Testis (tissue), 3 donors: ENCODE results near the gene DLG2. TPM values are rescaled to one million over a fixed set of nuclear protein-coding genes. Genes with fewer than 3 reads are reported as not detected.

ENCODE experiments used
- DNase-seq: peaks from one replicate; pipeline ENCODE4 v3.0.0-alpha.2; 2019
- H3K27ac ChIP-seq, 2 donors: fragments of 200-600 bp; sonication (generic); one replicate each; pipeline ENCODE4 v1.5.1; 2019
- H3K27me3 ChIP-seq: fragments of 200-600 bp; sonication (generic); one replicate; pipeline ENCODE4 v1.5.1; 2019
- H3K36me3 ChIP-seq: fragments of 200-600 bp; sonication (generic); one replicate; pipeline ENCODE4 v1.5.1; 2017; ENCODE audit warnings: low read depth; ENCODE audit errors: missing control alignments
- H3K4me1 ChIP-seq: fragments of 200-600 bp; sonication (generic); one replicate; pipeline ENCODE4 v1.5.1; 2019
- H3K4me3 ChIP-seq, 2 donors: fragments of 200-600 bp; sonication (generic); one replicate each; pipeline ENCODE4 v1.5.1; 2017 to 2019
- H3K9me3 ChIP-seq: fragments of 200-600 bp; sonication (generic); one replicate; pipeline ENCODE4 v1.5.1; 2017
- POLR2A ChIP-seq: fragments of 450-650 bp; IDR thresholded peaks from one replicate; pipeline ENCODE4 v1.6.1; 2017; ENCODE audit warnings: antibody characterized with exemption, mild to moderate bottlenecking, moderate library complexity
- WGBS, 2 donors: methylation state at CpG; one replicate each; pipeline ENCODE4 v1.1.5; 2018; 5-methylcytosine and 5-hydroxymethylcytosine counted together
- intact Hi-C: fragments of 100-400 bp; cut with DNase I; formaldehyde crosslinking; loops from one replicate; pipeline ENCODE4 v1.15.1; 2023; ENCODE audit warnings: low total_unique reads
- polyA plus RNA-seq: library from polyadenylated mRNA; stranded (reverse); fragments of 350-450 nt; fragmentation: Illumina TruSeq; extraction: RNeasy Lipid Tissue Mini Kit (QIAGEN cat#74804); gene quantifications from one replicate; pipeline ENCODE4 v1.2.3, GENCODE V29; 2014; ENCODE audit warnings: low read depth, low replicate concordance; ENCODE audit not compliant: insufficient read depth
- total RNA-seq, 2 donors: library from RNA; depleted of rRNA; stranded (reverse); fragments of >200 nt; gene quantifications; one replicate each; pipeline ENCODE4 v1.2.3, GENCODE V29; 2016
- TF ChIP-seq, protein P1 (sequence below), 3 experiments: fragments of 450-650 bp in 2 of 3; fragments of 200-600 bp in 1 of 3; sonication (generic) in 1 of 3; IDR thresholded peaks; one replicate each; pipeline ENCODE4 v1.5.1; 2016 to 2019; ENCODE audit warnings: antibody characterized with exemption in 3 of 3, mild to moderate bottlenecking in 2 of 3, moderate library complexity in 1 of 3

Gene DLG2
- total and polyA plus RNA-seq, 3 donors from 2014 or later = 13.8 to 23.0 (median 14.1) TPM

DNA sequence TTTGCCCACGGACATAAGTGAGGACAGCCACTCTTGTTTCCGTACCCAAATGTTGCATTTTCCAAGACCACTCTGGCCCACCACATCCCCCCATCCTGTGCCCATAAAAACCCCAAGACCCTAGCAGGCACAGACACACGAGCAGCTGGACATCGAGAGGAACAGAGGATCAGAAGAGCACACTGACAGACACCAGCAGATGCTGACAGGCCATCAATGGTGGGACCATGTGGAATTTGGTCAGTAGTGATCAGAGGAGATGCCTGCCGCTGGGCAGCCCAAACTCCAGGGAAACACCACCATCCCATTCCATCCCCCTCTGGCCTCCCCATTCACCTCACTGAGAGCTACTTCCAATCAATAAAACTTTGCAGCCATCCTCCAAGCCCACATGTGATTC, 87.0 kb downstream of the DLG2 start:
- Histone ChIP-seq H3K4me1 (peaks cover 4% of the 10 kb centered on the region), H3K4me3 (no peak overlapping the region)
- TF ChIP-seq POLR2A = no peak

DNA sequence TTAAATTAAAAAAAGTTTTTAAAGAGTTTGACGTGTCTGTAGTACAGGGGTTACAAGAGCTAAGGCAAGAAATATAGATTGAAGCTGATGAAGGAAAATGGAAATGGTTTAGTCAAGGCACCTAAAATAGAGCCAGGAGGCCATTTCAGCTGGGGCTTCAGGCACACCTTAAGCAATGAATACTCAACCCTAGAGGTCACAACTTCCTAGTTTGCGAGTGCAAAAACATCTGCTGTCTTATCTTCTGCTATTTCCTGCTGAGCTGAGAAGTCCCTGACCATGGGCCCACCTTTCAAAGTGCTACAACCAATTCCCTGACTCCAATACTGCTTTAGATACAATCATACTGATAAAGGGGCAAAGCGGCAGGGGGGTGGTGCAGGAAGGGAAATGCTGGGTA, 87.4 kb downstream of the DLG2 start:
- TF ChIP-seq POLR2A = no peak
- TF ChIP-seq, protein P1, sequence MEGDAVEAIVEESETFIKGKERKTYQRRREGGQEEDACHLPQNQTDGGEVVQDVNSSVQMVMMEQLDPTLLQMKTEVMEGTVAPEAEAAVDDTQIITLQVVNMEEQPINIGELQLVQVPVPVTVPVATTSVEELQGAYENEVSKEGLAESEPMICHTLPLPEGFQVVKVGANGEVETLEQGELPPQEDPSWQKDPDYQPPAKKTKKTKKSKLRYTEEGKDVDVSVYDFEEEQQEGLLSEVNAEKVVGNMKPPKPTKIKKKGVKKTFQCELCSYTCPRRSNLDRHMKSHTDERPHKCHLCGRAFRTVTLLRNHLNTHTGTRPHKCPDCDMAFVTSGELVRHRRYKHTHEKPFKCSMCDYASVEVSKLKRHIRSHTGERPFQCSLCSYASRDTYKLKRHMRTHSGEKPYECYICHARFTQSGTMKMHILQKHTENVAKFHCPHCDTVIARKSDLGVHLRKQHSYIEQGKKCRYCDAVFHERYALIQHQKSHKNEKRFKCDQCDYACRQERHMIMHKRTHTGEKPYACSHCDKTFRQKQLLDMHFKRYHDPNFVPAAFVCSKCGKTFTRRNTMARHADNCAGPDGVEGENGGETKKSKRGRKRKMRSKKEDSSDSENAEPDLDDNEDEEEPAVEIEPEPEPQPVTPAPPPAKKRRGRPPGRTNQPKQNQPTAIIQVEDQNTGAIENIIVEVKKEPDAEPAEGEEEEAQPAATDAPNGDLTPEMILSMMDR (IDR thresholded peaks at IDR 0.05) = no peak
- no peak overlapping the region for H3K4me3 ChIP-seq
- no peaks in the 10 kb centered on the region for H3K36me3 ChIP-seq
- no peak for DNase-seq
- no peak overlapping the region for H3K27ac ChIP-seq
- no peaks in the 10 kb centered on the region for H3K9me3 ChIP-seq
- no peaks in the 10 kb centered on the region for H3K27me3 ChIP-seq
- H3K4me1 ChIP-seq = peaks cover 4% of the 10 kb centered on the region
- intact Hi-C loops = no loop called here
- WGBS, 2 donors = 69 to 75% methylated on average over 3 of the region's 3 CpGs

More for the DNA sequence above, 87.0 kb downstream of the DLG2 start:
- intact Hi-C loops = no loop called here
- no peaks in the 10 kb centered on the region for H3K27me3 ChIP-seq
- no peak overlapping the region for H3K27ac ChIP-seq
- WGBS, 2 donors = 72 to 77% methylated on average over 5 of the region's 5 CpGs
- H3K9me3 ChIP-seq = no peaks in the 10 kb centered on the region
- no peak for DNase-seq
- H3K36me3 ChIP-seq = no peaks in the 10 kb centered on the region

DNA sequence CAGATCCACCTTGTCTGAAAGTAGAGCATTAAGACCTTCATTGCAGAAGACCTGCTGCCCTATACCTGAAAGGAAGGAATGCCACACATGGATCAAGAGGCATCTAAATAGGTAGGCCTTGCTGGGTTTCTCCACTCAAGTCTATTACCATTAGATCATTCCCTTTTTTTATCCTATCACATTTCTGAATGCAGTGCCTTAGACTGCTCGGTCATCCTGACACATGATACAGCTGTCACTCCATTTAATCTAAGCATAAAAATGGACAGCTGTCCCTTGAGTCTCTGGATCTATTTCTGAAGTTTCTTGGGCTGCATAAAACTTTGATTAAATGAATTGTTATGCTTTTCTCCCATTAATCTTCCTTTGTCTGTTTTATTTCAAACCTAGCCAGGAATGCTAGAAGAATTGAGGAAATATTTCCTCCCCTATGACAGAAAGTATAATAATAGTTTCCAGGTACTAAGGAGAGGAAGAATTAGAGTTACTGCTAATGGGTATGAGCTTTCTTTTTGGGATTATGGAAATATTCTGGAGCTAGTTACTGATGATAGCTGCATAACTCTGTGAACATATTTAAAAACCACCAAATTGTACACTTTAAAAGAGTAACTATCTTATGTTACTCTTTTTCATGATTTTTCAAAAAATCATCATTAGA, 88.0 kb downstream of the DLG2 start:
- no peak for TF ChIP-seq POLR2A
- TF ChIP-seq, protein P1 (IDR thresholded peaks at IDR 0.05) = no peak
- no peak for DNase-seq
- H3K4me3 ChIP-seq = no peak overlapping the region
- no peak overlapping the region for H3K27ac ChIP-seq
- no peaks in the 10 kb centered on the region for H3K9me3 ChIP-seq
- intact Hi-C loops = no loop called here
- no peaks in the 10 kb centered on the region for H3K36me3 ChIP-seq
- no peaks in the 10 kb centered on the region for H3K27me3 ChIP-seq
- H3K4me1 ChIP-seq = peaks cover 4% of the 10 kb centered on the region
- WGBS, 2 donors = 84 to 95% methylated on average over 1 of the region's 1 CpG

DNA sequence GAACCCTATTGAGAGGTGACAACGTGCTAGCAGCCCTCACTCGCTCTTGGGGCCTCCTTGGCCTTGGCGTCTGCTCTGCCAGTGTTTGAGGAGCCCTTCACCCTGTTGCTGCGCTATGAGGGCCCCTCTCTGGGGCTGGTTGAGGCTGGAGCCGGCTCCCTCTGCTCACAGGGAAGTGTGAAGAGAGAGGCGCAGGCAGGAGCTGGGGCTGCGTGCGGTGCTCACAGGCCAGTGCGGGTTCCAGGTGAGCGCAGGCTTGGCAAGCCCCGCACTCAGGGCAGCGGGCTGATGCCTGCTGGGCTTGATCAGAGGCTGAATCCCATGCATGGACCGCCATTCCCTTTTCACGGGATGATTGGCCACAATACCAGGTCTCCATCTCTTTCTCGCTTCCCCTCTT, 90.7 kb downstream of the DLG2 start:
- Histone ChIP-seq H3K27ac (no peak overlapping the region), H3K9me3 (no peaks in the 10 kb centered on the region), H3K4me1 (peaks cover 4% of the 10 kb centered on the region), H3K27me3 (no peaks in the 10 kb centered on the region), H3K36me3 (no peaks in the 10 kb centered on the region), H3K4me3 (no peak overlapping the region)
- 72 to 86% methylated on average over 8 to 15 of the region's 15 CpGs for WGBS, 2 donors
- DNase-seq = no peak
- no peak for TF ChIP-seq POLR2A
- TF ChIP-seq, protein P1 (IDR thresholded peaks at IDR 0.05) = no peak
- intact Hi-C loops = no loop called here

DNA sequence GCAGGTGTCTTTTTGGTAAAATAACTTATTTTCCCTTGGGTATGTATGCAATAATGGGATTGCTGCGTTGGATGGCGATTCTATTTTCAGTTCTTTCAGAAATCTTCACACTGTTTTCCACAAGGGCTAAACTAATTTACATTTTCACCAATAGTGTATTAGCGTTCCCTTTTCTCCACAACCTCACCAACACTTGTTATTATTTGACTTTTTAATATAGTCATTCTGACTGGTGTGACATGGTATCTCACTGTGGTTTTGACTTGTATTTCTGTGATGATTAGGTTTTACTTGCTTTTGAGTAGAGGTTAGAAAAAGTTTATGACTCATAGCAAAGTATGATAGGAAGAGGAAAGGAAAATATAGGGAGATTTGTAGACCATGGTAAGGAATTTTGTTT, 92.3 kb downstream of the DLG2 start:
- 91 to 95% methylated on average over 3 of the region's 3 CpGs for WGBS, 2 donors
- no peaks in the 10 kb centered on the region for H3K36me3 ChIP-seq
- no peak overlapping the region for H3K27ac ChIP-seq
- H3K4me3 ChIP-seq = no peak overlapping the region
- H3K9me3 ChIP-seq = no peaks in the 10 kb centered on the region
- intact Hi-C loops = no loop called here
- H3K4me1 ChIP-seq = no peaks in the 10 kb centered on the region
- H3K27me3 ChIP-seq = no peaks in the 10 kb centered on the region
- DNase-seq = no peak
- TF ChIP-seq, protein P1 (IDR thresholded peaks at IDR 0.05) = no peak
- no peak for TF ChIP-seq POLR2A
